ENCODE results near the gene CCNY.

- TF ChIP-seq CTCF (IDR thresholded peaks at IDR 0.05; ENCODE audit: insufficient read depth, low read depth, low read length) (no peak), EZH2 (IDR thresholded peaks at IDR 0.05; ENCODE audit: insufficient read depth, low read length) (no peak)
These were observed 184.7 kb downstream of the CCNY start for GRCh38 chr10:35520996-35521395.

Data from astrocyte (in vitro differentiated cells and primary cell).